H4 (cell line): ENCODE results near the gene SLC10A6. TPM values are rescaled to one million over a fixed set of nuclear protein-coding genes. Genes with fewer than 3 reads are reported as not detected.
A peak's percentile ranks its signal among the peaks of the same experiment; 100 is the strongest.

Experiments
- DNase-seq: peaks from one replicate; pipeline ENCODE4 v3.0.0-alpha.2; 2015; ENCODE audit warnings: low spot score
- total RNA-seq: library from RNA; depleted of rRNA; stranded (reverse); fragments of >200 nt; shearing (Covaris generic); gene quantifications from 2 replicates; pipeline ENCODE4 v1.2.3, GENCODE V29; 2014; rRNA removed

SLC10A6 gene, protein sequence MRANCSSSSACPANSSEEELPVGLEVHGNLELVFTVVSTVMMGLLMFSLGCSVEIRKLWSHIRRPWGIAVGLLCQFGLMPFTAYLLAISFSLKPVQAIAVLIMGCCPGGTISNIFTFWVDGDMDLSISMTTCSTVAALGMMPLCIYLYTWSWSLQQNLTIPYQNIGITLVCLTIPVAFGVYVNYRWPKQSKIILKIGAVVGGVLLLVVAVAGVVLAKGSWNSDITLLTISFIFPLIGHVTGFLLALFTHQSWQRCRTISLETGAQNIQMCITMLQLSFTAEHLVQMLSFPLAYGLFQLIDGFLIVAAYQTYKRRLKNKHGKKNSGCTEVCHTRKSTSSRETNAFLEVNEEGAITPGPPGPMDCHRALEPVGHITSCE
- total RNA-seq, result 0.27 TPM in 1 of 2 replicates, not detected in the other

GRCh38 chr4:86848732-86849619 is at the start of gene SLC10A6:
SLC10A6 (minus strand) TSS chr4:86849384; CDS start chr4:86849115, 269 bp downstream.
- no peak for DNase-seq

GRCh38 chr4:86898562-86898961 is 49.4 kb upstream of the SLC10A6 start:
- DNase-seq, result no peak

DNA sequence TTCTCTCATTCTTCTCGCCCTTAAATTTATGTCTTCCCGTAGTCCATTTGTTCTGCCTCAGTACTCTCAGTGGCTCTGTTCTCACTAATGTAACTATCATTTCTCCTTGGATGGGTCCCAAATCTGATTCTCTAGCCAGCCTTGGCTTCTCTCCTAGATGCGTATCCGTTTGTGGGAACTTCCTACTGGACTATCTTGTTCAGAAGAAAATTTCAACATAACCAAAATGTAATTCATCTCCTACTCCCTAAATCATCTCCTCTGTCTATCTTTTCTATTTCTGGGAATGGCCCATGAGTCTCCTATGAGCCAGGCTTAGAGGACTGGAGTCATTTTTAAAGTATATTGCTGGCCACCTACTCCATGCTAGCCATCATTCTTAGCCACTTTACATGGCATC is 47.4 kb upstream of the SLC10A6 start:
- no peak for DNase-seq

GRCh38 chr4:86895692-86896488 is 46.7 kb upstream of the SLC10A6 start:
- DNase-seq, result peak; percentile 82

GRCh38 chr4:86894455-86894854 is 45.3 kb upstream of the SLC10A6 start:
- peak; percentile 48 for DNase-seq

DNA sequence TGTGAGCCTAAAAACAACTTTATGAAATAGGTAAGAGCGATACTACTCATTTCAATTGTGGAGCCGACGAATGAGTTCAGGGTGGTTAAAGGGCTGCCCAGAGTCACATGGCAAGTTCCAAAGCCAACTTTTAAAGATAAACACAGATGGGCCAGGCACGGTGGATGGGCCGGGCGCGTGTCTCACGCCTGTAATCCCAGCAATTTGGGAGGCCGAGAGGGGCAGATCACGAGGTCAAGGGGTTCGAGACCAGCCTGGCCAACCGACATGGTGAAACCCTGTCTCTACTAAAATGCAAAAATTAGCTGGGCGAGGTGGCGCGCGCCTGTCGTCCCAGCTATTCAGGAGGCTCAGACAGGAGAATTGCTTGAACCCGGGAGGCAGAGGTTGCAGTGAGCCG is 44.0 kb upstream of the SLC10A6 start:
- DNase-seq, result no peak

DNA sequence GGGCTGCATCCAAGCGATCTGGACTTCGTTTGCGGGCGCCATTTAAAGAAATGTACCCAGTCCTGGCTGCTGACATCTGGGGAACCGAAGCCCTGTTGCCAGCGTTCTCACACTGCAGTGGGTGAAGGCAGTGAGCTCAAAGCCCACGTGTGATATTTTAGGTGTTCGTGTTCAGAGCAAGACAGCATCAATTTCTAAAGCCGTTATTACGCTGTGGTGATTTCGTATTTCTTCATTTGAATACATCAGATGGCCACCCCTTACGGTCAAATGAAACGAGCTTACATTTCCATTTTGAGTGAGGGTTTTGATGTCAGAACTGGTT is 43.4 kb upstream of the SLC10A6 start:
- no peak for DNase-seq

GRCh38 chr4:86891762-86892635 is 42.8 kb upstream of the SLC10A6 start, which contains the start of gene C4orf36:
C4orf36 (minus strand) TSS chr4:86892422; CDS start chr4:86891520, 902 bp downstream.
- DNase-seq, result peak; percentile 71

DNA sequence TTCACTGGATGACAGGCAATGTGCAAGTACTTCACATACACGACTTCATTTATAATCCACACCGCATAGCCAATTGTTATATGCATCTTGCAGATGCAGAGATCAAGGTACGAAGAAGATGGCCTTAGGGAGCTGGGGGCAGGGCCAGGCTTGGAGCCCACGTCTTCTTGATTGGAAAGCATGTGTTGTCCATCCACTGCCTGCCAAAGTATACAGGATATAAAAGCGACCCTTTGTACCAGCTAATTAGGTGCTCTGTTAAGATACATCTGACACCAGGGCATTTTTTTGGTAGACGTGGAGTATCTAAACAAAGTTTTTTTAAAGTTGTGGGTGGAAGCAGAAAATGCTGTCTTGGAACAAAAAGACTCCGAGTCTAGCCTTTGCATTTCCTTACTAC is 41.6 kb upstream of the SLC10A6 start:
- no peak for DNase-seq

GRCh38 chr4:86879641-86880040 is 30.5 kb upstream of the SLC10A6 start:
- no peak for DNase-seq

DNA sequence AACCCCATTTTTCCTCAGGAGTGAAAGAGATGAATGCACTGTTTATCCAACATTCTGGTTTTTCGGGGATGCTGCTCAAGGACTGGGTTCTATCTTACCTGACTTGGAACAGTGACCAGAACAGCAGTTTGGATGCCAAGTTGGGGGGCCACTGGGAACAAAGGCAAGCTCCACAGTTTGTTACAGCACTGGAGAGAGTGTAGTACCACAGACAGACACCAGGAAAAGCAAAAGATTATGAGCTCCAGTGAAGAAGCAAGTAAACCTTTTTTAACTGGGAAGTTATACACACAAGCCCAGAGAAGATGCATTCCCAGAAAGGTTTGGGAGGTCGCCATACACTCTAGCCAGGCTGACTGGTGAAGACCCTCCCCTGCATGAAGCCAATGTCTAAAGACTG is 29.5 kb upstream of the SLC10A6 start:
- DNase-seq, result no peak

- no peak for DNase-seq
Observed at GRCh38 chr4:86876894-86877685, 27.9 kb upstream of the SLC10A6 start.

- peak; percentile 17 for DNase-seq
Observed at GRCh38 chr4:86875436-86875835, 26.3 kb upstream of the SLC10A6 start.

DNA sequence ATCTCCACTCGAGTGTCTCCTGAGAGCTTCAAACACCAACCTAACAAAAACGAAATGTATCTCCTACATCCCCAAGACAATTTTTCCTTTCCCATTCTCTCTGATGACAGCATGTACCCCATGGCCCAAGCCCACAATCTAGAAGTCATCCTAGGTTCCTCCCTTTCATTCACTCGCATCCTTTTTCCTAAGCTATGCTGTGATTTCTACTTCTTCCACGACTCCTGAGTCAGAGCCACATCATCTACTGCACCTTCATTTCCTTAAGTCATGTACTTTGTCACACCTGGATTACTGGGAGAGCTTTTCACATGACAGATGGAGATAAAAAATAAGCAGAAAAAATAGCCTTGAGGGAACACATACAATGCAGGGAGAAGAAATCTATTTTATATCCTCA is 23.0 kb upstream of the SLC10A6 start:
- DNase-seq, result no peak

DNA sequence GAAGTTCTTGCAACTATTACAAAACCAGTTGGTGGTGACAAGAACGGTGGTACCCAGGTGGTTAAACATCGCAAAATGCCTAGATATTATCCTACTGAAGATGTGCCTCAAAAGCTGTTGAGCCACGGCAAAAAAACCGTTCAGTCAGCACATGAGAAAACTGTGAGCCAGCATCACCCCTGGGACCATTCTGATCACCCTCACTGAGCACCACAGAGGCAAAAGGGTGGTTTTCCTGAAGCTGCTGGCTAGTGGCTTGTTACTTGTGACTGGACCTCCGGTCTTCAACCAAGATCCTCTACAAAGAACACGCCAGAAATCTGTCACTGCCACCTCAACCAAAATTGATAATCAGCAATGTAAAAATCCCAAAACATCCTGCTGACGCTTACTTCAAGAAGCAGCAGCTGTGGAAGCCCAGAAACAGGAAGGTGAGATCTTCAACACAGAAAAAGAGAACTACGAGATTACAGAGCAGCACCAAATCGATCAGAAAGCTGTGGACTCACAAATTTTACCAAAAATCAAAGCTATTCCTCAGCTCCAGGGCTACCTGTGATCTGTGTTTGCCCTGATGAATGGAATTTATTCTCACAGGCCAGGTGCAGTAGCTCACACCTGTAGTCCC is 21.4 kb upstream of the SLC10A6 start:
- DNase-seq, result no peak

GRCh38 chr4:86857341-86858052 is 8.3 kb upstream of the SLC10A6 start:
- no peak for DNase-seq

DNA sequence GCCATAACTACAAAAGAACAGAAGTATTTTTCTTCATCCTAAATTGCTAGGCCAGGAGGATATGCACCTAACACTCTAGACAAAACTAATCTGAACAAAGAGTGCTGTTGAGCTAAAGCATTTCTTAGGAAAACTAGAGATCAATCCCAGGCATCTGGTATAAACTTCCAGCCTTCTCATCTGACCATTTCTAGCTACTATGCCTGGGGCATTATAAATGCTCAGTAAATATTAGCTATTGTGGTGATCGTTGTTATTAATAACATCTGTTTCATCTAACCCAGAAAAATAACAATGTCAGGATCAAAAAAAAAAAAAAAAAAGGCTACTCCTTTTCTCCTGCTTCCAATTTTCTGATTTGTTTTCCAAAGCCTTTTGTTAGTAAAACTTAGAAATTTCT is 7.7 kb upstream of the SLC10A6 start:
- DNase-seq, result no peak

GRCh38 chr4:86855572-86855971 is 6.4 kb upstream of the SLC10A6 start:
- no peak for DNase-seq

DNA sequence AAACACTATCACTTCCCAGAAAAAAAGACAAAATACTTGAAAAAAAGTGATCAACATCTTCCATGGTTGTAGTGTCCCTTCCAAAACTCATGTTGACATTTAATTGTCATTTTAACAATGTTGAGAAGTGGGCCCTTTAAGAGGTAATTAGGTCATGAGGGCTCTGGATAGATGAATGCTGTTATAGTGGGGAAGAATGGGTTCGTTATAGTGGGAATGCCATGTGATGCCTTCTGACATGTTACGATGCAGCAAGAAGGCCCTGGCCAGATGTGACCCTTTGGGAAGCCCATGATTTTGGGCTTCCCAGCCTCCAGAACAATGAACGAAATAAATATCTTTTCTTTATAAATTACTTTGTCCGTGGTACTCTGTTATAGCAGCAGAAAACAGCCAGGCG is 4.0 kb upstream of the SLC10A6 start:
- no peak for DNase-seq
